ENCODE data around the gene FZD4. TPM values are rescaled to one million over a fixed set of nuclear protein-coding genes. Genes with fewer than 3 reads are reported as not detected.
A peak's percentile ranks its signal among the peaks of the same experiment; 100 is the strongest.

FZD4 gene
- total RNA-seq, 1 experiment from 2014 or later = 7.7 TPM

DNA sequence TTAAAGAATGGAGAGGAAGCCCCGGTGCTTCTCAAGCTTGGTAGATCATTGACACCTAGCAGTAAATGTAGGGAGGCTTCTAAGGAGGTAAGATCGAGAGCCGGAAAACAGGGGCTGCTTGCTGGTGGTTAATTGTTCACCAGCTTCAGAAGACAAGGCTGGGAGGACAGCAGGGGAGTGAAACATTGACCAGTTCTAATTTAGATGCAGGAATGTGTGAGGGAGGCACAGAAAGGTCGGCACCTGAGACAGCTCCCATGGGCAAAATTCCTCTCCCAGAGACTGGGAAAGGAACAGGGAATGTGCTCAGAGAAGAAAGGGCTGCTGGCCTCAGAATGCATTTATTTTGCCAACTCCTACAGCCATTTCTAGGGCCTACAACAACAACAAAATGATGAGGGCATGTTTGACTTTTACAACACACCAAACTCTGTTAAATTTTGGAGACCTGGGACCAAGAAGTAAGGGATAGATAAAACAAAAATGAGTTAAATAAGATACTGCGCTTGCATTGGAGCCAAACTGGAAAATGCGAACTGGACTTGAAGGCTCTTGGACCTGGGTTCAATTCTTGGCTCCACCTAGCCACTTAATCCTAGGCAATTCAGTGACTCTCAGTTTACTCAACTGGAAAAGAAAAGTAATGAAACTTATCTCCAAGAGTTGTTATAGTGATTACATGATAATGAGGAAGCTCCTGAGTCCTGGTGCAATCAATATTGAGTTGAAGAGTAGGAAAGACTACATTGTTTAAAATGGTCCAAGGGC lies 31.0 kb downstream of the FZD4 start (continued):
- TF ChIP-seq, protein P1, sequence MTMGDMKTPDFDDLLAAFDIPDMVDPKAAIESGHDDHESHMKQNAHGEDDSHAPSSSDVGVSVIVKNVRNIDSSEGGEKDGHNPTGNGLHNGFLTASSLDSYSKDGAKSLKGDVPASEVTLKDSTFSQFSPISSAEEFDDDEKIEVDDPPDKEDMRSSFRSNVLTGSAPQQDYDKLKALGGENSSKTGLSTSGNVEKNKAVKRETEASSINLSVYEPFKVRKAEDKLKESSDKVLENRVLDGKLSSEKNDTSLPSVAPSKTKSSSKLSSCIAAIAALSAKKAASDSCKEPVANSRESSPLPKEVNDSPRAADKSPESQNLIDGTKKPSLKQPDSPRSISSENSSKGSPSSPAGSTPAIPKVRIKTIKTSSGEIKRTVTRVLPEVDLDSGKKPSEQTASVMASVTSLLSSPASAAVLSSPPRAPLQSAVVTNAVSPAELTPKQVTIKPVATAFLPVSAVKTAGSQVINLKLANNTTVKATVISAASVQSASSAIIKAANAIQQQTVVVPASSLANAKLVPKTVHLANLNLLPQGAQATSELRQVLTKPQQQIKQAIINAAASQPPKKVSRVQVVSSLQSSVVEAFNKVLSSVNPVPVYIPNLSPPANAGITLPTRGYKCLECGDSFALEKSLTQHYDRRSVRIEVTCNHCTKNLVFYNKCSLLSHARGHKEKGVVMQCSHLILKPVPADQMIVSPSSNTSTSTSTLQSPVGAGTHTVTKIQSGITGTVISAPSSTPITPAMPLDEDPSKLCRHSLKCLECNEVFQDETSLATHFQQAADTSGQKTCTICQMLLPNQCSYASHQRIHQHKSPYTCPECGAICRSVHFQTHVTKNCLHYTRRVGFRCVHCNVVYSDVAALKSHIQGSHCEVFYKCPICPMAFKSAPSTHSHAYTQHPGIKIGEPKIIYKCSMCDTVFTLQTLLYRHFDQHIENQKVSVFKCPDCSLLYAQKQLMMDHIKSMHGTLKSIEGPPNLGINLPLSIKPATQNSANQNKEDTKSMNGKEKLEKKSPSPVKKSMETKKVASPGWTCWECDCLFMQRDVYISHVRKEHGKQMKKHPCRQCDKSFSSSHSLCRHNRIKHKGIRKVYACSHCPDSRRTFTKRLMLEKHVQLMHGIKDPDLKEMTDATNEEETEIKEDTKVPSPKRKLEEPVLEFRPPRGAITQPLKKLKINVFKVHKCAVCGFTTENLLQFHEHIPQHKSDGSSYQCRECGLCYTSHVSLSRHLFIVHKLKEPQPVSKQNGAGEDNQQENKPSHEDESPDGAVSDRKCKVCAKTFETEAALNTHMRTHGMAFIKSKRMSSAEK (CRISPR knock-in tag; IDR thresholded peaks at IDR 0.05; ENCODE audit: borderline replicate concordance) = peak; percentile 13; the same call in 1 of the 2 replicates
- TF ChIP-seq ZNF138 (CRISPR knock-in tag; conservative IDR thresholded peaks at IDR 0.05) (no peak), TCF7 (CRISPR knock-in tag; IDR thresholded peaks at IDR 0.05; ENCODE audit: low read depth) (no peak), ZNF121 (CRISPR knock-in tag; IDR thresholded peaks at IDR 0.05) (peak; percentile 80), JUN (CRISPR knock-in tag; IDR thresholded peaks at IDR 0.05) (no peak), SOX15 (CRISPR knock-in tag; IDR thresholded peaks at IDR 0.05) (no peak), ESRRA (CRISPR knock-in tag; IDR thresholded peaks at IDR 0.05; ENCODE audit: borderline replicate concordance) (no peak), ZNF423 (CRISPR knock-in tag; IDR thresholded peaks at IDR 0.05) (0 out of 2 replicates have a peak, but pooled peaks have one; percentile 17), TP53 (CRISPR knock-in tag; IDR thresholded peaks at IDR 0.05) (no peak), NR3C1 (CRISPR knock-in tag; conservative IDR thresholded peaks at IDR 0.05; ENCODE audit: low read depth) (no peak), KAT7 (CRISPR knock-in tag; IDR thresholded peaks at IDR 0.05; ENCODE audit: borderline replicate concordance) (no peak)
- TF ChIP-seq, protein P2, sequence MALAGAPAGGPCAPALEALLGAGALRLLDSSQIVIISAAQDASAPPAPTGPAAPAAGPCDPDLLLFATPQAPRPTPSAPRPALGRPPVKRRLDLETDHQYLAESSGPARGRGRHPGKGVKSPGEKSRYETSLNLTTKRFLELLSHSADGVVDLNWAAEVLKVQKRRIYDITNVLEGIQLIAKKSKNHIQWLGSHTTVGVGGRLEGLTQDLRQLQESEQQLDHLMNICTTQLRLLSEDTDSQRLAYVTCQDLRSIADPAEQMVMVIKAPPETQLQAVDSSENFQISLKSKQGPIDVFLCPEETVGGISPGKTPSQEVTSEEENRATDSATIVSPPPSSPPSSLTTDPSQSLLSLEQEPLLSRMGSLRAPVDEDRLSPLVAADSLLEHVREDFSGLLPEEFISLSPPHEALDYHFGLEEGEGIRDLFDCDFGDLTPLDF (CRISPR knock-in tag; IDR thresholded peaks at IDR 0.05) = no peak
- TF ChIP-seq, protein P3, sequence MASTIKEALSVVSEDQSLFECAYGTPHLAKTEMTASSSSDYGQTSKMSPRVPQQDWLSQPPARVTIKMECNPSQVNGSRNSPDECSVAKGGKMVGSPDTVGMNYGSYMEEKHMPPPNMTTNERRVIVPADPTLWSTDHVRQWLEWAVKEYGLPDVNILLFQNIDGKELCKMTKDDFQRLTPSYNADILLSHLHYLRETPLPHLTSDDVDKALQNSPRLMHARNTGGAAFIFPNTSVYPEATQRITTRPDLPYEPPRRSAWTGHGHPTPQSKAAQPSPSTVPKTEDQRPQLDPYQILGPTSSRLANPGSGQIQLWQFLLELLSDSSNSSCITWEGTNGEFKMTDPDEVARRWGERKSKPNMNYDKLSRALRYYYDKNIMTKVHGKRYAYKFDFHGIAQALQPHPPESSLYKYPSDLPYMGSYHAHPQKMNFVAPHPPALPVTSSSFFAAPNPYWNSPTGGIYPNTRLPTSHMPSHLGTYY (CRISPR knock-in tag; IDR thresholded peaks at IDR 0.05) = no peak
- TF ChIP-seq, protein P4, sequence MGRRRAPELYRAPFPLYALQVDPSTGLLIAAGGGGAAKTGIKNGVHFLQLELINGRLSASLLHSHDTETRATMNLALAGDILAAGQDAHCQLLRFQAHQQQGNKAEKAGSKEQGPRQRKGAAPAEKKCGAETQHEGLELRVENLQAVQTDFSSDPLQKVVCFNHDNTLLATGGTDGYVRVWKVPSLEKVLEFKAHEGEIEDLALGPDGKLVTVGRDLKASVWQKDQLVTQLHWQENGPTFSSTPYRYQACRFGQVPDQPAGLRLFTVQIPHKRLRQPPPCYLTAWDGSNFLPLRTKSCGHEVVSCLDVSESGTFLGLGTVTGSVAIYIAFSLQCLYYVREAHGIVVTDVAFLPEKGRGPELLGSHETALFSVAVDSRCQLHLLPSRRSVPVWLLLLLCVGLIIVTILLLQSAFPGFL (CRISPR knock-in tag; IDR thresholded peaks at IDR 0.05; ENCODE audit: borderline replicate concordance) = no peak
- TF ChIP-seq, protein P5, sequence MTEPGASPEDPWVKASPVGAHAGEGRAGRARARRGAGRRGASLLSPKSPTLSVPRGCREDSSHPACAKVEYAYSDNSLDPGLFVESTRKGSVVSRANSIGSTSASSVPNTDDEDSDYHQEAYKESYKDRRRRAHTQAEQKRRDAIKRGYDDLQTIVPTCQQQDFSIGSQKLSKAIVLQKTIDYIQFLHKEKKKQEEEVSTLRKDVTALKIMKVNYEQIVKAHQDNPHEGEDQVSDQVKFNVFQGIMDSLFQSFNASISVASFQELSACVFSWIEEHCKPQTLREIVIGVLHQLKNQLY (CRISPR knock-in tag; IDR thresholded peaks at IDR 0.05) = no peak

DNA sequence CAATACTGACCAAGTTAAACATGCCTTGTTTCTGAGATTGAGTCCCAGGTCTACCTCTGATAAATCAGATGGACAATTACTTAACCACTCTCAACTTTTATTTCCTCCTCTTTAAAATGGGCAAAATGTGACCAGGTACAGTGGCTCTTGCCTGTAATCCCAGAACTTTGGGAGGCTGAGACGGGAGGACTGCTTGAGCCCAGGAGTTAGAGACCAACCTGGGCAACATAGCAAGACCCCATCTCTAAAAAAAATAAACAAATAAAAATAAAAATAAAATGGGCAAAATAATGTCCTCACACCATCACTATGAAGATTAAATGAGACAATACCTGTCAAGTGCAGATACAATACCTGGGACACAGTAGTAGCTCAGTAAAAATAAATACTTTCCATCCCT lies 33.0 kb downstream of the FZD4 start:
- H3K4me3 Mint-ChIP-seq = no peak overlapping the region
- no peak for ATAC-seq
- peaks cover 36% of the 10 kb centered on the region for H3K4me1 Mint-ChIP-seq
- H3K9me3 Mint-ChIP-seq = no peaks in the 10 kb centered on the region
- no peaks in the 10 kb centered on the region; the same call in 1 of the 2 replicates for H3K27me3 Mint-ChIP-seq (ENCODE audit: low read depth)
- no peak overlapping the region for H3K27ac Mint-ChIP-seq
- CTCF ChIA-PET = interaction anchor here (6.2 kb wide), 1 partner anchor 52 kb away, joined by 36 read pairs; no protein-coding TSS in a partner anchor
- H3K36me3 Mint-ChIP-seq = no peaks in the 10 kb centered on the region
- TF ChIP-seq ZNF263 (CRISPR knock-in tag; IDR thresholded peaks at IDR 0.05; ENCODE audit: low read depth) = no peak
- POLR2A ChIA-PET = no interaction called here
- no peak for DNase-seq (ENCODE audit: low spot score)
